Measurements from ENCODE around the gene DNAJC5.

The DNAJC5 gene

GRCh38 chr20:63854069-63854765, 40.7 kb upstream of the DNAJC5 start:
- Histone ChIP-seq H3K27ac (replicated peaks) (peak overlapping the region; percentile 54), H3K4me3 (replicated peaks; ENCODE audit: insufficient read depth, low read length) (no peak overlapping the region), H3K27me3 (ENCODE audit: insufficient read depth, poor library complexity, severe bottlenecking) (no peaks in the 10 kb centered on the region)
- DNase-seq (ENCODE audit: low read depth in 1 of 2, low spot score in 1 of 2), result no peak
- TF ChIP-seq GABPA (IDR thresholded peaks at IDR 0.05; ENCODE audit: low read depth) (no peak), SPI1 (IDR thresholded peaks at IDR 0.05; ENCODE audit: borderline replicate concordance, low read depth) (no peak), POLR2AphosphoS5 (IDR thresholded peaks at IDR 0.05; ENCODE audit: low read depth) (no peak)
- TF ChIP-seq, protein P1, sequence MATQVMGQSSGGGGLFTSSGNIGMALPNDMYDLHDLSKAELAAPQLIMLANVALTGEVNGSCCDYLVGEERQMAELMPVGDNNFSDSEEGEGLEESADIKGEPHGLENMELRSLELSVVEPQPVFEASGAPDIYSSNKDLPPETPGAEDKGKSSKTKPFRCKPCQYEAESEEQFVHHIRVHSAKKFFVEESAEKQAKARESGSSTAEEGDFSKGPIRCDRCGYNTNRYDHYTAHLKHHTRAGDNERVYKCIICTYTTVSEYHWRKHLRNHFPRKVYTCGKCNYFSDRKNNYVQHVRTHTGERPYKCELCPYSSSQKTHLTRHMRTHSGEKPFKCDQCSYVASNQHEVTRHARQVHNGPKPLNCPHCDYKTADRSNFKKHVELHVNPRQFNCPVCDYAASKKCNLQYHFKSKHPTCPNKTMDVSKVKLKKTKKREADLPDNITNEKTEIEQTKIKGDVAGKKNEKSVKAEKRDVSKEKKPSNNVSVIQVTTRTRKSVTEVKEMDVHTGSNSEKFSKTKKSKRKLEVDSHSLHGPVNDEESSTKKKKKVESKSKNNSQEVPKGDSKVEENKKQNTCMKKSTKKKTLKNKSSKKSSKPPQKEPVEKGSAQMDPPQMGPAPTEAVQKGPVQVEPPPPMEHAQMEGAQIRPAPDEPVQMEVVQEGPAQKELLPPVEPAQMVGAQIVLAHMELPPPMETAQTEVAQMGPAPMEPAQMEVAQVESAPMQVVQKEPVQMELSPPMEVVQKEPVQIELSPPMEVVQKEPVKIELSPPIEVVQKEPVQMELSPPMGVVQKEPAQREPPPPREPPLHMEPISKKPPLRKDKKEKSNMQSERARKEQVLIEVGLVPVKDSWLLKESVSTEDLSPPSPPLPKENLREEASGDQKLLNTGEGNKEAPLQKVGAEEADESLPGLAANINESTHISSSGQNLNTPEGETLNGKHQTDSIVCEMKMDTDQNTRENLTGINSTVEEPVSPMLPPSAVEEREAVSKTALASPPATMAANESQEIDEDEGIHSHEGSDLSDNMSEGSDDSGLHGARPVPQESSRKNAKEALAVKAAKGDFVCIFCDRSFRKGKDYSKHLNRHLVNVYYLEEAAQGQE (IDR thresholded peaks at IDR 0.05; ENCODE audit: insufficient replicate concordance, low read depth), result no peak
- TF ChIP-seq, protein P2, sequence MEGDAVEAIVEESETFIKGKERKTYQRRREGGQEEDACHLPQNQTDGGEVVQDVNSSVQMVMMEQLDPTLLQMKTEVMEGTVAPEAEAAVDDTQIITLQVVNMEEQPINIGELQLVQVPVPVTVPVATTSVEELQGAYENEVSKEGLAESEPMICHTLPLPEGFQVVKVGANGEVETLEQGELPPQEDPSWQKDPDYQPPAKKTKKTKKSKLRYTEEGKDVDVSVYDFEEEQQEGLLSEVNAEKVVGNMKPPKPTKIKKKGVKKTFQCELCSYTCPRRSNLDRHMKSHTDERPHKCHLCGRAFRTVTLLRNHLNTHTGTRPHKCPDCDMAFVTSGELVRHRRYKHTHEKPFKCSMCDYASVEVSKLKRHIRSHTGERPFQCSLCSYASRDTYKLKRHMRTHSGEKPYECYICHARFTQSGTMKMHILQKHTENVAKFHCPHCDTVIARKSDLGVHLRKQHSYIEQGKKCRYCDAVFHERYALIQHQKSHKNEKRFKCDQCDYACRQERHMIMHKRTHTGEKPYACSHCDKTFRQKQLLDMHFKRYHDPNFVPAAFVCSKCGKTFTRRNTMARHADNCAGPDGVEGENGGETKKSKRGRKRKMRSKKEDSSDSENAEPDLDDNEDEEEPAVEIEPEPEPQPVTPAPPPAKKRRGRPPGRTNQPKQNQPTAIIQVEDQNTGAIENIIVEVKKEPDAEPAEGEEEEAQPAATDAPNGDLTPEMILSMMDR (IDR thresholded peaks at IDR 0.05; ENCODE audit: insufficient read depth, low read length), result no peak

DNA sequence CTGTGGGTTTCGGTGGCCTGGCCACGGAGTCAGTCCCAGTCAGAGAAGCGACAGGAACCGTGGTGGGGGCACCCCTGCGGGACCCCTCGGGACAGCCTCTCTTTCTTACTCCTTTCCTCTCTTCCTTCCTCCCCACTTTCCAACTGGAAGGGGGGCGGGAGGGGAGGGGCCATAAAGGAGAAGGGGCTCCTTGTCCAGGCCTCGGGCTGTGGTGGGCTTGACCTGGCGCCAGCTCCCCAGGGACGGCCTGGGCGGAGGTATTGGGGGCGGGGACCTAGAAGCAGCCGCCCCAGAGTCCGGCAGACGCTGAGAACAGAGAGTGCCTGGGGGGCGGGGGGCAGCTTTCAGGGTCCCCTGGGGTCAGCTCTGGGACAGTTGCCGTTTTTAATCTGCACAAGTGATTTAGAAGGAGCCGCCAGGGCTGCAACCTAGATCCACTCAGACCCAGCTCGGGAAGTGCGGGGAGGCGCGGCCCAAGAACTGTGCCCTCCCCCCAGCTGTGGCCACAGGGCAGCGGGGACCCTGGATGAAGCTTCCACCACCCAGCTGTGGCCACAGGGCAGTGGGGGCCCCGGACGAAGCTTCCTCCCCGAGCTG, 40.1 kb upstream of the DNAJC5 start:
- H3K27me3 ChIP-seq (ENCODE audit: insufficient read depth, poor library complexity, severe bottlenecking), result no peaks in the 10 kb centered on the region
- no peak for DNase-seq (ENCODE audit: low read depth in 1 of 2, low spot score in 1 of 2)
- TF ChIP-seq, protein P2 (IDR thresholded peaks at IDR 0.05; ENCODE audit: insufficient read depth, low read length), result no peak
- TF ChIP-seq POLR2AphosphoS5 (IDR thresholded peaks at IDR 0.05; ENCODE audit: low read depth) (no peak), GABPA (IDR thresholded peaks at IDR 0.05; ENCODE audit: low read depth) (no peak), SPI1 (IDR thresholded peaks at IDR 0.05; ENCODE audit: borderline replicate concordance, low read depth) (no peak)
- TF ChIP-seq, protein P1 (IDR thresholded peaks at IDR 0.05; ENCODE audit: insufficient replicate concordance, low read depth), result no peak
- no peak overlapping the region for H3K4me3 ChIP-seq (replicated peaks; ENCODE audit: insufficient read depth, low read length)
- H3K27ac ChIP-seq (replicated peaks), result no peak overlapping the region

DNA sequence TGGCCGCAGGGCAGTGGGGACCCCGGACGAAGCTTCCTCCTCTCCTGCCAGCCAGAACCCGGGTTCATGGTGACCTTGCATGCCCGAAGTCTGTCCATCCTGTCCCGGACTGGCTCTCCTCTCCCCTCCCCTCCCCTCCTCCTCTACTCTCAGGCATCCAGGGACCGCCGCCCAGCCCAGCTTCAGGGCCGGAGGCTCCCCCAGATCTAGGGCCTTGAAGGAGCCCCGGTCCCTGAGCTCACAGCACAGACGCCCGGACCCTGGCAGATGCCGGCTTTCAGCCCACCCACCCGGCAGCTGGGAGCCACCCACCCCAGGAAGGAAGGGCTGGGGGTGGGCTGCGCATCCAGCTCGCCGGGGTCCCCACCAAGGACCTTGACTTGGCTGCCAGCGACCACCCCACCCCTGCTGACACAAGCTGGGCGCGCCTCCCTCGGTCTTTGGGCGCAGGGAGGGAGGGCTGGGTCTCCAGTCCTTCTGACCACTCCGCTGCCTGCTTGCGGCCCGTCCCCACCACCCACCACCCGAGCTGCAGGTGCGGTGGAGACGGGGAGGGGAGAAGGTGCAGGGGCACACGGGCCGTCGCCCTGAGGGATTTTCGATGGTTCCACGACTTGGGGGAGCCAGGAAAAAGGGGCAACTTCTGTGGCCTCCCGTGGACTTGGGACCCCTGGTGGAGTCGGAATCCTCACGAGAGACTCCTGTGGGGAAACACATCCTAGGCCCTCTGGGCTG, 39.4 kb upstream of the DNAJC5 start:
- H3K27ac ChIP-seq (replicated peaks), result no peak overlapping the region
- no peak for TF ChIP-seq GABPA (IDR thresholded peaks at IDR 0.05; ENCODE audit: low read depth)
- no peak for TF ChIP-seq SPI1 (IDR thresholded peaks at IDR 0.05; ENCODE audit: borderline replicate concordance, low read depth)
- TF ChIP-seq, protein P2 (IDR thresholded peaks at IDR 0.05; ENCODE audit: insufficient read depth, low read length), result no peak
- TF ChIP-seq, protein P1 (IDR thresholded peaks at IDR 0.05; ENCODE audit: insufficient replicate concordance, low read depth), result no peak
- no peak for TF ChIP-seq POLR2AphosphoS5 (IDR thresholded peaks at IDR 0.05; ENCODE audit: low read depth)
- no peak for DNase-seq (ENCODE audit: low read depth in 1 of 2, low spot score in 1 of 2)
- no peak overlapping the region for H3K4me3 ChIP-seq (replicated peaks; ENCODE audit: insufficient read depth, low read length)
- no peaks in the 10 kb centered on the region for H3K27me3 ChIP-seq (ENCODE audit: insufficient read depth, poor library complexity, severe bottlenecking)
